ENCODE results near the gene HIPK2. TPM values are rescaled to one million over a fixed set of nuclear protein-coding genes. Genes with fewer than 3 reads are reported as not detected.

Gene HIPK2
- total and polyA plus RNA-seq, 2 donors (not counting 3 experiments of a cell fraction or from before 2014, with no cell fraction given) = 9.0 to 43.8 TPM

DNA sequence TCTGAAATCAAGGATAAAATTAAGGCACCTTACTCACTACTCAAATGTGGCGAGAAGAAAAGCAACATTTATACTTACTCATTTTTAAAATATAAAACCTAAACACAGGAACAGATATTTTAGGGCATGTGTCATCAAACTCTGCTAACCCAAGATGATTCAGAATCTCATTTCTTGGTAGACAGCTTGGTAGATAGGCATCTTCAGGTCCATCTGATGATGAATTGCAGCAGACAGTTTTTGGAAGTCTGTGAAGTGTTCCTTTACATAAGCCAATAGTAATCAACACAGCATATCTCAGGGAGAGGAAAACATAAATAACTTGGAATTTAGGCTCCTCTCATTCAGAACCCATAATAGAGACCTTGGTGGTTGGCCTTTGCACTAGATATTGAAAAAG is 3.4 kb downstream of the HIPK2 start:
- H3K4me2 ChIP-seq (ENCODE audit: insufficient read depth, low read length) = peak overlapping the region; percentile 12
- H3K36me3 ChIP-seq (ENCODE audit: control insufficient read depth in 2 of 2, extremely low read depth in 1 of 2, insufficient read depth in 2 of 2, low read length in 2 of 2) = peaks cover 0 to 2% of the 10 kb centered on the region in 2 experiments
- FAIRE-seq = no peak
- POLR2A ChIA-PET = no interaction called here
- DNase-seq (ENCODE audit: low read depth, low spot score) = no peak
- dilution Hi-C loops (cut with MboI; ENCODE audit: extremely low pct_ligation_motif_present, low sequenced_read_pairs) (no loop called here), intact Hi-C loops (cut with micrococcal nuclease) (no loop called here)
- no peaks in the 10 kb centered on the region for H4K20me1 ChIP-seq (replicated peaks; ENCODE audit: control insufficient read depth, extremely low read depth, insufficient read depth, low read length)
- no peaks in the 10 kb centered on the region for H3K9me3 ChIP-seq (replicated peaks; ENCODE audit: control insufficient read depth, insufficient read depth, low read length)
- TF ChIP-seq EZH2 (IDR thresholded peaks at IDR 0.05; ENCODE audit: borderline replicate concordance, low read depth, low read length, severe bottlenecking) (no peak), JUN (IDR thresholded peaks at IDR 0.05; ENCODE audit: borderline replicate concordance, insufficient read depth, insufficient read length, low read depth) (no peak), POLR2A (IDR thresholded peaks at IDR 0.05; ENCODE audit: low read depth, low read length) (no peak), FOS (IDR thresholded peaks at IDR 0.05; ENCODE audit: borderline replicate concordance, insufficient read depth, low read length) (peak; percentile 52), MYC (IDR thresholded peaks at IDR 0.05; ENCODE audit: low read depth, low read length) (no peak), GATA2 (IDR thresholded peaks at IDR 0.05; ENCODE audit: insufficient read depth, insufficient read length, low read depth, low read length) (peak; percentile 81), POLR2AphosphoS5 (IDR thresholded peaks at IDR 0.05; ENCODE audit: insufficient read depth, low read depth, low read length) (no peak)
- TF ChIP-seq, protein P1, sequence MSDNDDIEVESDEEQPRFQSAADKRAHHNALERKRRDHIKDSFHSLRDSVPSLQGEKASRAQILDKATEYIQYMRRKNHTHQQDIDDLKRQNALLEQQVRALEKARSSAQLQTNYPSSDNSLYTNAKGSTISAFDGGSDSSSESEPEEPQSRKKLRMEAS (IDR thresholded peaks at IDR 0.05; ENCODE audit: insufficient read depth, insufficient read length) = no peak
- TF ChIP-seq, protein P2, sequence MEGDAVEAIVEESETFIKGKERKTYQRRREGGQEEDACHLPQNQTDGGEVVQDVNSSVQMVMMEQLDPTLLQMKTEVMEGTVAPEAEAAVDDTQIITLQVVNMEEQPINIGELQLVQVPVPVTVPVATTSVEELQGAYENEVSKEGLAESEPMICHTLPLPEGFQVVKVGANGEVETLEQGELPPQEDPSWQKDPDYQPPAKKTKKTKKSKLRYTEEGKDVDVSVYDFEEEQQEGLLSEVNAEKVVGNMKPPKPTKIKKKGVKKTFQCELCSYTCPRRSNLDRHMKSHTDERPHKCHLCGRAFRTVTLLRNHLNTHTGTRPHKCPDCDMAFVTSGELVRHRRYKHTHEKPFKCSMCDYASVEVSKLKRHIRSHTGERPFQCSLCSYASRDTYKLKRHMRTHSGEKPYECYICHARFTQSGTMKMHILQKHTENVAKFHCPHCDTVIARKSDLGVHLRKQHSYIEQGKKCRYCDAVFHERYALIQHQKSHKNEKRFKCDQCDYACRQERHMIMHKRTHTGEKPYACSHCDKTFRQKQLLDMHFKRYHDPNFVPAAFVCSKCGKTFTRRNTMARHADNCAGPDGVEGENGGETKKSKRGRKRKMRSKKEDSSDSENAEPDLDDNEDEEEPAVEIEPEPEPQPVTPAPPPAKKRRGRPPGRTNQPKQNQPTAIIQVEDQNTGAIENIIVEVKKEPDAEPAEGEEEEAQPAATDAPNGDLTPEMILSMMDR (IDR thresholded peaks at IDR 0.05; ENCODE audit: extremely low read depth in 1 of 2, insufficient read depth in 1 of 2, low read depth in 1 of 2, low read length in 2 of 2) = no peak
- H3K4me3 ChIP-seq (replicated peaks in 1 of 3; ENCODE audit: insufficient read depth in 1 of 3, low read depth in 1 of 3, low read length in 3 of 3) = no peak overlapping the region
- H2AFZ ChIP-seq (ENCODE audit: low read depth, low read length) = no peak overlapping the region
- CTCF ChIA-PET = interaction anchor here (0.6 to 1.6 kb wide), 4 partner anchors 129 to 228 kb away, joined by 3 to 10 read pairs (median 4); no protein-coding TSS in a partner anchor
- H3K4me1 ChIP-seq (ENCODE audit: control insufficient read depth, extremely low read depth, insufficient read depth, low read length) = peaks cover 25% of the 10 kb centered on the region
- H3K27ac ChIP-seq (ENCODE audit: insufficient read depth, low read depth, low read length) = no peak overlapping the region
- H3K79me2 ChIP-seq (ENCODE audit: control insufficient read depth, insufficient read depth, low read length) = peaks cover 82% of the 10 kb centered on the region
- no peak overlapping the region for H3K9ac ChIP-seq (replicated peaks; ENCODE audit: extremely low read depth, insufficient read depth, low read length)
- no peaks in the 10 kb centered on the region for H3K9me1 ChIP-seq (replicated peaks; ENCODE audit: control insufficient read depth, extremely low read depth, insufficient read depth, low read length)
- H3K27me3 ChIP-seq (ENCODE audit: control insufficient read depth in 2 of 2, insufficient read depth in 2 of 2, low read length in 2 of 2) = no peaks in the 10 kb centered on the region
- BruUV-seq (replicated peaks) = no TSS peak

Measured in endothelial cell of umbilical vein (primary cell).